NT2/D1 (cell line): ENCODE measurements around the gene SOX4.

ENCODE experiments used
- SUZ12 ChIP-seq: IDR thresholded peaks from 2 replicates; pipeline ENCODE4 v1.6.1; 2011; ENCODE audit not compliant: insufficient read length, insufficient read depth; ENCODE audit errors: extremely low read depth
- YY1 ChIP-seq: IDR thresholded peaks from 2 replicates; pipeline ENCODE4 v1.6.1; 2011; ENCODE audit not compliant: insufficient read length, insufficient read depth
- ZNF274 ChIP-seq: IDR thresholded peaks from 2 replicates; pipeline ENCODE4 v1.6.1; 2011; ENCODE audit warnings: mild to moderate bottlenecking, low read depth, low read length

- TF ChIP-seq YY1 (no peak), ZNF274 (no peak), SUZ12 (no peak)
These were observed 420 bp downstream of the SOX4 start for GRCh38 chr6:21593927-21594415.
